HEK293 (cell line): Measurements from ENCODE around the gene MRTFA.
"Not testable (repeated sequence)": the region's sequence is repeated elsewhere in the genome, so short reads cannot be mapped to it uniquely, and the experiment has no call there.

Experiments
- KLF1 ChIP-seq: fragments of 450-650 bp; formaldehyde crosslinking; IDR thresholded peaks from 2 replicates; pipeline ENCODE4 v1.5.1; 2016; ENCODE audit warnings: missing biosample characterization, missing genetic modification characterization
- SCRT1 ChIP-seq: fragments of 450-650 bp; formaldehyde crosslinking; IDR thresholded peaks from 2 replicates; pipeline ENCODE4 v1.5.1; 2016; ENCODE audit warnings: missing biosample characterization, missing genetic modification characterization, borderline replicate concordance
- ZBTB48 ChIP-seq: fragments of 450-650 bp; formaldehyde crosslinking; IDR thresholded peaks from 2 replicates; pipeline ENCODE4 v1.5.1; 2016; ENCODE audit warnings: missing biosample characterization, missing genetic modification characterization
- ZNF121 ChIP-seq: fragments of 450-650 bp; formaldehyde crosslinking; IDR thresholded peaks from 2 replicates; pipeline ENCODE4 v1.5.1; 2016; ENCODE audit warnings: missing biosample characterization, missing genetic modification characterization
- ZNF184 ChIP-seq: fragments of 450-650 bp; IDR thresholded peaks from 2 replicates; pipeline ENCODE4 v1.5.1; 2018; ENCODE audit warnings: missing biosample characterization, mild to moderate bottlenecking, missing genetic modification characterization
- ZNF404 ChIP-seq: fragments of 450-650 bp; formaldehyde crosslinking; IDR thresholded peaks from 2 replicates; pipeline ENCODE4 v1.5.1; 2017; ENCODE audit warnings: missing biosample characterization, missing genetic modification characterization
- ZNF514 ChIP-seq: fragments of 450-650 bp; formaldehyde crosslinking; IDR thresholded peaks from 2 replicates; pipeline ENCODE4 v1.5.1; 2016; ENCODE audit warnings: missing biosample characterization, missing genetic modification characterization
- ZNF548 ChIP-seq: fragments of 450-650 bp; formaldehyde crosslinking; IDR thresholded peaks from 2 replicates; pipeline ENCODE4 v1.5.1; 2016; ENCODE audit warnings: missing biosample characterization, missing genetic modification characterization
- ZNF571 ChIP-seq: fragments of 450-650 bp; formaldehyde crosslinking; IDR thresholded peaks from 2 replicates; pipeline ENCODE4 v1.5.0; 2017; ENCODE audit warnings: missing biosample characterization, missing genetic modification characterization
- TF ChIP-seq, protein P1 (sequence below): fragments of 450-650 bp; formaldehyde crosslinking; IDR thresholded peaks from 2 replicates; pipeline ENCODE4 v1.5.1; 2016; ENCODE audit warnings: missing biosample characterization, missing genetic modification characterization
- TF ChIP-seq, protein P2 (sequence below): fragments of 450-650 bp; formaldehyde crosslinking; IDR thresholded peaks from 2 replicates; pipeline ENCODE4 v1.5.1; 2016; ENCODE audit warnings: missing biosample characterization, missing genetic modification characterization
- TF ChIP-seq, protein P3 (sequence below): fragments of 450-650 bp; formaldehyde crosslinking; IDR thresholded peaks from 2 replicates; pipeline ENCODE4 v1.5.1; 2016; ENCODE audit warnings: missing biosample characterization, missing genetic modification characterization, low read depth
- TF ChIP-seq, protein P4 (sequence below): fragments of 450-650 bp; formaldehyde crosslinking; IDR thresholded peaks from 2 replicates; pipeline ENCODE4 v1.5.1; 2016; ENCODE audit warnings: missing biosample characterization, missing genetic modification characterization
- TF ChIP-seq, protein P5 (sequence below): sonication (generic); formaldehyde crosslinking; IDR thresholded peaks from 2 replicates; pipeline ENCODE4 v1.8.1; 2022; ENCODE audit warnings: mild to moderate bottlenecking, moderate library complexity, missing genetic modification reagents

DNA sequence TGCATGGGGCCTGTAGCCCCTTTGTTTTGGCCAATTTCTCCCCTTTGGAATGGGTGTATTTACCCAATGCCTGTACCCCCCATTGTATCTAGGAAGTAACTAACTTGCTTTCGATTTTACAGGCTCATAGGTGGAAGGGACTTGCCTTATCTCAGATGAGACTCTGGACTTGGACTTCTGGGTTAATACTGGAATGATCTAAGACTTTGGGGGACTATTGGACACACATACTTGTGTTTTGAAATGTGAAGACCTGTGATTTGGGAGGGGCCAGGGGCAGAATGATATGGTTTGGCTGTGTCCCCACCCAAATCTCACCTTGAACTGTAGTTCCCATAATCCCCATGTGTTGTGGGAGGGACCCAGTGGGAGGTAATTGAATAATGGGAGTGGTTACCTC lies 82.5 kb downstream of the MRTFA start:
- TF ChIP-seq, protein P1, sequence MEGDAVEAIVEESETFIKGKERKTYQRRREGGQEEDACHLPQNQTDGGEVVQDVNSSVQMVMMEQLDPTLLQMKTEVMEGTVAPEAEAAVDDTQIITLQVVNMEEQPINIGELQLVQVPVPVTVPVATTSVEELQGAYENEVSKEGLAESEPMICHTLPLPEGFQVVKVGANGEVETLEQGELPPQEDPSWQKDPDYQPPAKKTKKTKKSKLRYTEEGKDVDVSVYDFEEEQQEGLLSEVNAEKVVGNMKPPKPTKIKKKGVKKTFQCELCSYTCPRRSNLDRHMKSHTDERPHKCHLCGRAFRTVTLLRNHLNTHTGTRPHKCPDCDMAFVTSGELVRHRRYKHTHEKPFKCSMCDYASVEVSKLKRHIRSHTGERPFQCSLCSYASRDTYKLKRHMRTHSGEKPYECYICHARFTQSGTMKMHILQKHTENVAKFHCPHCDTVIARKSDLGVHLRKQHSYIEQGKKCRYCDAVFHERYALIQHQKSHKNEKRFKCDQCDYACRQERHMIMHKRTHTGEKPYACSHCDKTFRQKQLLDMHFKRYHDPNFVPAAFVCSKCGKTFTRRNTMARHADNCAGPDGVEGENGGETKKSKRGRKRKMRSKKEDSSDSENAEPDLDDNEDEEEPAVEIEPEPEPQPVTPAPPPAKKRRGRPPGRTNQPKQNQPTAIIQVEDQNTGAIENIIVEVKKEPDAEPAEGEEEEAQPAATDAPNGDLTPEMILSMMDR, result not testable (repeated sequence)
- TF ChIP-seq ZNF514 (tag by site-specific recombination); KLF1 (tag by site-specific recombination); ZNF404 (tag by site-specific recombination); ZNF571 (tag by site-specific recombination); ZNF184 (tag by site-specific recombination); ZNF121 (tag by site-specific recombination); ZNF548; ZBTB48; SCRT1: not testable (repeated sequence)
- TF ChIP-seq, protein P2, sequence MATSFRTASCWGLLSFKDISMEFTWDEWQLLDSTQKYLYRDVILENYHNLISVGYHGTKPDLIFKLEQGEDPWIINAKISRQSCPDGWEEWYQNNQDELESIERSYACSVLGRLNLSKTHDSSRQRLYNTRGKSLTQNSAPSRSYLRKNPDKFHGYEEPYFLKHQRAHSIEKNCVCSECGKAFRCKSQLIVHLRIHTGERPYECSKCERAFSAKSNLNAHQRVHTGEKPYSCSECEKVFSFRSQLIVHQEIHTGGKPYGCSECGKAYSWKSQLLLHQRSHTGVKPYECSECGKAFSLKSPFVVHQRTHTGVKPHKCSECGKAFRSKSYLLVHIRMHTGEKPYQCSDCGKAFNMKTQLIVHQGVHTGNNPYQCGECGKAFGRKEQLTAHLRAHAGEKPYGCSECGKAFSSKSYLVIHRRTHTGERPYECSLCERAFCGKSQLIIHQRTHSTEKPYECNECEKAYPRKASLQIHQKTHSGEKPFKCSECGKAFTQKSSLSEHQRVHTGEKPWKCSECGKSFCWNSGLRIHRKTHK, result not testable (repeated sequence)
- TF ChIP-seq, protein P3, sequence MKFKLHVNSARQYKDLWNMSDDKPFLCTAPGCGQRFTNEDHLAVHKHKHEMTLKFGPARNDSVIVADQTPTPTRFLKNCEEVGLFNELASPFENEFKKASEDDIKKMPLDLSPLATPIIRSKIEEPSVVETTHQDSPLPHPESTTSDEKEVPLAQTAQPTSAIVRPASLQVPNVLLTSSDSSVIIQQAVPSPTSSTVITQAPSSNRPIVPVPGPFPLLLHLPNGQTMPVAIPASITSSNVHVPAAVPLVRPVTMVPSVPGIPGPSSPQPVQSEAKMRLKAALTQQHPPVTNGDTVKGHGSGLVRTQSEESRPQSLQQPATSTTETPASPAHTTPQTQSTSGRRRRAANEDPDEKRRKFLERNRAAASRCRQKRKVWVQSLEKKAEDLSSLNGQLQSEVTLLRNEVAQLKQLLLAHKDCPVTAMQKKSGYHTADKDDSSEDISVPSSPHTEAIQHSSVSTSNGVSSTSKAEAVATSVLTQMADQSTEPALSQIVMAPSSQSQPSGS, result not testable (repeated sequence)
- TF ChIP-seq, protein P4, sequence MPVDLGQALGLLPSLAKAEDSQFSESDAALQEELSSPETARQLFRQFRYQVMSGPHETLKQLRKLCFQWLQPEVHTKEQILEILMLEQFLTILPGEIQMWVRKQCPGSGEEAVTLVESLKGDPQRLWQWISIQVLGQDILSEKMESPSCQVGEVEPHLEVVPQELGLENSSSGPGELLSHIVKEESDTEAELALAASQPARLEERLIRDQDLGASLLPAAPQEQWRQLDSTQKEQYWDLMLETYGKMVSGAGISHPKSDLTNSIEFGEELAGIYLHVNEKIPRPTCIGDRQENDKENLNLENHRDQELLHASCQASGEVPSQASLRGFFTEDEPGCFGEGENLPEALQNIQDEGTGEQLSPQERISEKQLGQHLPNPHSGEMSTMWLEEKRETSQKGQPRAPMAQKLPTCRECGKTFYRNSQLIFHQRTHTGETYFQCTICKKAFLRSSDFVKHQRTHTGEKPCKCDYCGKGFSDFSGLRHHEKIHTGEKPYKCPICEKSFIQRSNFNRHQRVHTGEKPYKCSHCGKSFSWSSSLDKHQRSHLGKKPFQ (tag by site-specific recombination), result not testable (repeated sequence)
- TF ChIP-seq, protein P5, sequence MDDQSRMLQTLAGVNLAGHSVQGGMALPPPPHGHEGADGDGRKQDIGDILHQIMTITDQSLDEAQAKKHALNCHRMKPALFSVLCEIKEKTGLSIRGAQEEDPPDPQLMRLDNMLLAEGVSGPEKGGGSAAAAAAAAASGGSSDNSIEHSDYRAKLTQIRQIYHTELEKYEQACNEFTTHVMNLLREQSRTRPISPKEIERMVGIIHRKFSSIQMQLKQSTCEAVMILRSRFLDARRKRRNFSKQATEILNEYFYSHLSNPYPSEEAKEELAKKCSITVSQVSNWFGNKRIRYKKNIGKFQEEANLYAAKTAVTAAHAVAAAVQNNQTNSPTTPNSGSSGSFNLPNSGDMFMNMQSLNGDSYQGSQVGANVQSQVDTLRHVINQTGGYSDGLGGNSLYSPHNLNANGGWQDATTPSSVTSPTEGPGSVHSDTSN (CRISPR knock-in tag), result not testable (repeated sequence)
